Hematopoietic multipotent progenitor cell treated with erythropoietin and hydrocortisone succinate and interleukin-3 and kit ligand, for 17 days (in vitro differentiated cells): ENCODE measurements around the gene SLC35G6.
"Not testable (repeated sequence)": the region's sequence is repeated elsewhere in the genome, so short reads cannot be mapped to it uniquely, and the experiment has no call there.

ENCODE experiments used
- DNase-seq: peaks from one replicate; pipeline ENCODE4 v3.0.0-alpha.2; 2015; ENCODE audit warnings: low spot score

SLC35G6 gene

DNA sequence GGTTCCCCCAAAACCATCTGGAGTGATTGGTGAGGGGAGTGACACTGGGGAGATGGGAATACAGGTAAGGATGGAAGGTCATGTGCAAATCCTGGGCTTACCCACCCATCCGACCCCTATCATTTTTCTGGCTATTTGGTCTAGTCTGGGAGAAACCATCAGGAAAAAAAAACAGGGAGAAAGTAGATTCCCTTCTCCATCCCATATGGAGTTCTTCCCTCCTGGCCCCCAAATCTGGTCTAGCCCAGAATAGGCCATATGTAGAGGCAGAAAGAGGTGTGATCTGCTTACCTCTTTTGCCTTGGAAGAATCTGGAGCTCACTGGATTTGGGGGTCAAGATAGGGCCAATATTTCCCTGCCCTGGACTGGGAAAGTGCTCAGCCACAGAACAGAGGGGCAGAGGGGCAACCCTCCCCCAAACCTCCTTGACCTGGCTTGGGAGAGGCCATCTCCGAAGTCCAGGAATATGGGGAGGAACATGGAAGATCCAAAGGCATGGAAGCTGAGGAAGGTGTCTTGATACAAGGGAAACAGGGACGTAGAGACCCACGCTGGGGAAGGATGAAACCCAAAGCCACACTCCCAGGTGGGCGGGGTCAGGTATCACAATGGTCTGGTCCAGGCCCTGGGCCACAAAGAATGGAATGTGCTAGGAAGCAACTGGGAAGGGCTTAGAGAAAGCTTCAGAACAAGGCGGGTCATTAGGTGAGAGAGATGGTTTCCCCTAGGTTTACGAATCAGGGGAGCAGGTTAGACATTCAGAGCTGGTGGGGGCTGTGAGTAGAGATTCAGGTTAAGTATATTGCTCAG, 20.2 kb upstream of the SLC35G6 start:
- DNase-seq = no peak

GRCh38 chr17:7462474-7463371, 18.5 kb upstream of the SLC35G6 start:
- no peak for DNase-seq

- no peak for DNase-seq
These were observed 17.8 kb upstream of the SLC35G6 start for GRCh38 chr17:7463372-7463846.

DNA sequence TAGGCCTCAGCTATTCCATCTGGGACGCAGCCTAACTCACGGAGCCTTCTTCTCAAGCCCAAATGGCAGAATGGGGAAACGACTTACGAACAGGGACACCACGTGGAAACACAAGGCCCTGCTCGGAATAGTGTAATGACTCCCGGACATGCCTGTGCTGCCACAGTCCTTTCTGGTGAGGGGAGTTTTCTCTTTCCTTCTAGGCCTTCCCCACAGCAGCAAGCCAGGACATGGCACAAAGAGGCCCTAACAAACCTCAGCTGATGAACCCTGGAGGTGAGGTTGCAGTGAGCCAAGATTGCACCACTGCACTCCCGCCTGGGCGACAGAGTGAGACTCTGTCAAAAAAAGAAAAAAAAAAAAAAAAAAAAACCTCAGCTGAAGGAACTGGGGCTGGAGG, 17.2 kb upstream of the SLC35G6 start:
- no peak for DNase-seq

DNA sequence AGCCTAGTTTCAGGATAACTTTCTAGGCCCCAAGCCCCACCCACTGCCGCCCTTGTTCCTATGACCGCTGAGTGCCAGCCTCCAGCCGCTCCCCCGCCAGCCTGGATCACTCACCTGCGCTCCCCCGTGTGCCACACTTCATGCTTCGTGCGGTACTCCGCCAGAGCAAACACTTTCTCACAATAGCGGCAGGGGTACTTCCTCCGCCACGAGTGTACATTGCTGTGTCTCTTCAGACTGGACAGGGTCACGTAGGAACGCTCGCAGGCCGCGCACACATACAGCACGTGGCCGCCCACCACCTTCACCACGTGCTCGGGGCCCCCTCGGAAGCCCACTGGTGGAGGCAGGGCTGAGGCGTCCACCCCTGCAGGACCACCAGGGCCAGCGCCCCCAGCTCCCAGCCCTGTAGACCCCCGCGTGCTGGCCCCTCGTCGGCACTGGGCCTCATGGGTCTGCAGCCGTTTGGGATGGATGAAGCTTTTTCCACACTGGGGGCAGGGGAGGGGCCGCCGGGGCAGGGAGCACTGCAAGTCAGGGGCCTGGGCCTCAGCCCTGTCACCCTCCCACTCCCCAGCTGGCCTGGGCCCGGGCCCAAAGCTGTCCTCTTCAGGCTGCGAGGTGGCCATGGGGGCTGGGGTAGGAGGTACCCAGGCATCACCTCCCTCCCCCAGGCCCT, 15.5 kb upstream of the SLC35G6 start:
- no peak for DNase-seq

DNA sequence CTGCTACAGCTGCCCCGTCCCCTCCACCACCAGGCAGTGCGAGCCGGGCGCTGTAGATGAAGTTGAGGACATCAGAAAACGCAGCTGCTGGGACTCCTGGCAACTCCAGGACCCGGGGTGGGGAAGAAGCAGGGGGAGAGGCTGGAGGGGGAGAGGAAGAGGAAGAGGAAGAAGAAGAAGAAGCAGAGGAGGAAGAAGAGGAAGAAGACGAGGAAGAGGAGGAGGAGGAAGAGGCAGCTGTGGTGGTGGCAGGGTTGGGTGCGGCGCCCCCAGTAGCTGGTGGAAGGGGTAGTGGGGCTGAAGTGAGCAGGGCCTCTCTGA, 15.0 kb upstream of the SLC35G6 start:
- DNase-seq = no peak

GRCh38 chr17:7466639-7467341, 14.5 kb upstream of the SLC35G6 start:
- peak; percentile 70 for DNase-seq

GRCh38 chr17:7467498-7467897, 13.7 kb upstream of the SLC35G6 start:
- DNase-seq = no peak

- DNase-seq = no peak
These were observed 13.0 kb upstream of the SLC35G6 start for GRCh38 chr17:7468290-7468689.

- no peak for DNase-seq
These were observed 12.3 kb upstream of the SLC35G6 start for GRCh38 chr17:7468804-7469389.

DNA sequence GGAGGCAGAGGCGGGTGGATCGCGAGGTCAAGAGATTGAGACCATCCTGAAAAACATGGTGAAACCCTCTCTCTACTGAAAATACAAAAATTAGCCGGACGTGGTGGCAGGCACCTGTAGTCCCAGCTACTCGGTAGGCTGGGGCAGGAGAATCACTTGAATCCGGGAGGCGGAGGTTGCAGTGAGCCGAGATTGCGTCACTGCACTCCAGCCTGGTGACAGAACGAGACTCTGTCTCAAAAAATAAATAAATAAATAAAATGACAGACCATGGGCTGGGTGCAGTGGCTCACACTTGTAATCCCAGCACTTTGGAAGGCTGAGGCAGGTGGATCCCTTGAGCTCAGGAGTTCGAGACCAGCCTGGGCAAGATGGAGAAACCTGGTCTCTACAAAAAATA, 11.4 kb upstream of the SLC35G6 start:
- not testable (repeated sequence) for DNase-seq

DNA sequence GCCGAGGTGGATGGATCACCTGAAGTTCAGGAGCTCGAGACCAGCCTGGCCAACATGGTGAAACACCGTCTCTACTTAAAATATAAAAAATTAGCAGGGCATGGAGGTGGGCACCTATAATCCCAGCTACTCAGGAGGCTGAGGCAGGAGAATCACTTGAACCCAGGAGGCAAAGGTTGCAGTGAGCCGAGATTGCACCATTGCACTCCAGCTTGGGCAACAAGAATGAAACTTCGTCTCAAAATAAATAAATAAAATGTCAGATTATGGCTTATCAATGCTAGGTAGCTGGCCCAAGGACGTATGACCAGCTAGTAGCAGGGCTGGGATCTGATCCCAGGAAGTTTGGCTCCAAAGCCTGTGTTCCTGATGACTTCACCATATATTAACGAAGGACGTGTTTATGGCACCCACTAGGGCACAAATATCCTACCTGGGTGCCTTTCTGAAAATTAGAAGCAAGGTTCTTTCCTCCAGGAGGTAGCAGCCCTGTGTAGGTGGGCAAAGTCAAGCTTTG, 10.7 kb upstream of the SLC35G6 start:
- not testable (repeated sequence) for DNase-seq

GRCh38 chr17:7471729-7472128, 9.5 kb upstream of the SLC35G6 start:
- no peak for DNase-seq

GRCh38 chr17:7474767-7475166, 6.5 kb upstream of the SLC35G6 start:
- DNase-seq = not testable (repeated sequence)

GRCh38 chr17:7475764-7476422, 5.4 kb upstream of the SLC35G6 start:
- DNase-seq = peak; percentile 78

DNA sequence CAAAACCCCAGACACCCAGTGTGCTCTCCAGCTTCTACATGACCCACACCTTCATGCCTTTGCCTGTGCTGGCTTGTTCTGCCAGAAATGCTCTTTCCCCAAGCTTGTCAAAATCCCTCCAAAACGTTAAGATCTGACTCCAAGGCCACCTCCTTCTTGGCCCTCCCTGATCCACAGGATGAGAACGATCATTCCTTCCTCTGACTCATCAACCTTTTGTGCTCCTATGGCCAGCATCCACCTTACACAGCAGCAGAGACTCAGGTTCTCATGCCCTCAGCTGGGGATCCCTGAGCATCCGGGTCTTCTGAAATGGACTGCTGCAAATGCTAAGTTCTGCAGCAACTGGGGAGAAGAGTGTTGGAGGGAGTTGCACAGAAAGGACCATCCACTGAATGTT, 4.8 kb upstream of the SLC35G6 start:
- peak; percentile 50 for DNase-seq

GRCh38 chr17:7476951-7477350, 4.3 kb upstream of the SLC35G6 start:
- no peak for DNase-seq

GRCh38 chr17:7477392-7478275, 3.6 kb upstream of the SLC35G6 start:
- DNase-seq = peak; percentile 29
